H1 (cell line): ENCODE results near the gene IGFL3. TPM values are rescaled to one million over a fixed set of nuclear protein-coding genes. Genes with fewer than 3 reads are reported as not detected.

ENCODE experiments used
- KDM5A ChIP-seq: fragments of 200-600 bp; IDR thresholded peaks from 2 replicates; pipeline ENCODE4 v1.7.1; 2012; ENCODE audit warnings: mild to moderate bottlenecking, low read length, inconsistent platforms, mixed read lengths
- RFX5 ChIP-seq: IDR thresholded peaks from 2 replicates; pipeline ENCODE4 v1.6.1; 2011; ENCODE audit warnings: low read depth, low read length, improper control_type of control experiment, borderline replicate concordance
- polyA plus RNA-seq, 7 experiments: library from polyadenylated mRNA; depleted of rRNA in 3 of 7; stranded (reverse) in 5 of 7; unstranded in 2 of 7; fragments of >200 nt in 5 of 7; fragments of 200-250 nt in 2 of 7; gene quantifications; 1 replicate in 5 of 7; 2 replicates in 1 of 7; 4 replicates in 1 of 7; pipeline versions ENCODE4 v1.2.1 to v1.2.3, GENCODE V29; 2011 to 2013; ENCODE audit warnings: missing spikeins in 2 of 7, mixed read lengths in 2 of 7
- total RNA-seq: library from RNA; stranded (reverse); fragmentation: NEBNext Ultra II Directional; extraction: Animal tissue kit (Norgen Biotek cat#: 25700); gene quantifications from 2 replicates; pipeline ENCODE4 v1.2.1, GENCODE V29; 2021

The IGFL3 gene
- total and polyA plus RNA-seq, 2 of the 8 experiments (the other 6 are each of a cell fraction or from before 2014, with no cell fraction given), result 0.12 TPM; not detected in 1

DNA sequence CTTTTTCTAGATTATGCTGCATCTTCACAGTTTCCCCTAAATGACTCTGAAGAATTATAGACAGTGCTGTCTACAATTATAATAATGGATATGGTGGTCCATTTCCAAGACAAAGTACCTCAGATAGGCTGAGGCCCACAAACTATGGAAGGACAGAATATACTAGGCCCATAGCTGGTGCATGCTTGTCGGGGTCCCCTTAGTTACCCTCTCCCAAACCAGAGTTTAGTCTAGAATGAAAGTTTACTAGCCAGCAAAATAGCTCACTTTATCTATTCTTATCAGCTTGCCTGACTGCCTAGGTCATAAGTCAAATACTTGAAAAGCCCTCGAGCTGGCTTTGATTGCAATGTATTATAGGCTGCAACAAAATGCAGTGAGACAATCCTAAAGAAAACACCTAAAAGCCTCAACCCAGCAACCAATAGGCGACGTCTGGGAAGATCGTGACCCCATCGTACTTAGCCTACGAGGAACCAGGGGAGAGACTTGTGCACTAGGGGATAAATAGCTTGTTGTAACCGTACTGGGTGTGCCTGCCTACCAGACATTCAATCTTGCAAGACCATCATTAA lies 22.8 kb upstream of the IGFL3 start (continued):
- no peak for TF ChIP-seq KDM5A
- no peak for TF ChIP-seq RFX5
